MM.1S (cell line): ENCODE measurements around the gene CDCP2.
A peak's percentile ranks its signal among the peaks of the same experiment; 100 is the strongest.

Source experiments
- DNase-seq: peaks from one replicate; pipeline ENCODE4 v3.0.0-alpha.2; 2015
- H2AFZ ChIP-seq: fragments of 300-600 bp; sonication (generic); 2 replicates; pipeline ENCODE4 v1.6.0; 2016; ENCODE audit warnings: antibody characterized with exemption, low read length
- H3F3A ChIP-seq: fragments of 300-600 bp; sonication (generic); 2 replicates; pipeline ENCODE4 v1.6.1; 2016; ENCODE audit warnings: mild to moderate bottlenecking, antibody characterized with exemption, low read length, moderate library complexity, mixed read lengths; ENCODE audit not compliant: insufficient read depth
- H3K27ac ChIP-seq: fragments of 300-600 bp; sonication (generic); 2 replicates; pipeline ENCODE4 v1.5.1; 2016; ENCODE audit warnings: mild to moderate bottlenecking, low read length
- H3K27me3 ChIP-seq: fragments of 300-600 bp; sonication (generic); replicated peaks from 2 replicates; pipeline ENCODE4 v1.6.0; 2016; ENCODE audit warnings: low read length; ENCODE audit not compliant: insufficient read depth
- H3K36me3 ChIP-seq: fragments of 300-600 bp; sonication (generic); replicated peaks from 2 replicates; pipeline ENCODE4 v1.6.1; 2016; ENCODE audit warnings: mild to moderate bottlenecking, low read length, mixed read lengths; ENCODE audit not compliant: insufficient read depth
- H3K4me1 ChIP-seq: fragments of 300-600 bp; sonication (generic); 2 replicates; pipeline ENCODE4 v1.6.1; 2016; ENCODE audit warnings: low read length, mixed read lengths
- H3K4me2 ChIP-seq: fragments of 300-600 bp; sonication (generic); 2 replicates; pipeline ENCODE4 v1.6.0; 2016; ENCODE audit warnings: low read depth, low read length
- H3K4me3 ChIP-seq: fragments of 300-600 bp; sonication (generic); 2 replicates; pipeline ENCODE4 v1.5.1; 2016; ENCODE audit warnings: low read length, mixed read lengths
- H3K79me2 ChIP-seq: fragments of 300-600 bp; sonication (generic); 2 replicates; pipeline ENCODE4 v1.6.1; 2016; ENCODE audit warnings: mixed run types, low read length, mixed read lengths
- H3K9ac ChIP-seq: fragments of 300-600 bp; sonication (generic); 2 replicates; pipeline ENCODE4 v1.6.1; 2016; ENCODE audit warnings: low read length, mixed read lengths
- H3K9me2 ChIP-seq: fragments of 300-600 bp; sonication (generic); replicated peaks from 2 replicates; pipeline ENCODE4 v1.6.1; 2016; ENCODE audit warnings: mild to moderate bottlenecking, low read length, mixed read lengths; ENCODE audit not compliant: insufficient read depth
- H3K9me3 ChIP-seq: fragments of 300-600 bp; sonication (generic); replicated peaks from 2 replicates; pipeline ENCODE4 v1.6.1; 2016; ENCODE audit warnings: mild to moderate bottlenecking, low read length, mixed read lengths; ENCODE audit not compliant: insufficient read depth
- H4K20me1 ChIP-seq: fragments of 300-600 bp; sonication (generic); 2 replicates; pipeline ENCODE4 v1.6.1; 2016; ENCODE audit warnings: mild to moderate bottlenecking, low read length, moderate library complexity, mixed read lengths; ENCODE audit not compliant: insufficient read depth
- EZH2 ChIP-seq: fragments of 300-600 bp; sonication (generic); optimal IDR thresholded peaks from 2 replicates; pipeline ENCODE3; 2017; ENCODE audit warnings: low read depth, mild to moderate bottlenecking, antibody characterized with exemption, low read length, mixed read lengths
- EZH2phosphoT487 ChIP-seq: fragments of 300-600 bp; sonication (generic); IDR thresholded peaks from 2 replicates; pipeline ENCODE4 v1.6.1; 2018; ENCODE audit warnings: antibody characterized with exemption, low read length
- TF ChIP-seq, protein P1 (sequence below): fragments of 300-600 bp; sonication (generic); IDR thresholded peaks from 2 replicates; pipeline ENCODE4 v1.5.1; 2016; ENCODE audit warnings: antibody characterized with exemption, low read length, mixed read lengths

The CDCP2 gene

DNA sequence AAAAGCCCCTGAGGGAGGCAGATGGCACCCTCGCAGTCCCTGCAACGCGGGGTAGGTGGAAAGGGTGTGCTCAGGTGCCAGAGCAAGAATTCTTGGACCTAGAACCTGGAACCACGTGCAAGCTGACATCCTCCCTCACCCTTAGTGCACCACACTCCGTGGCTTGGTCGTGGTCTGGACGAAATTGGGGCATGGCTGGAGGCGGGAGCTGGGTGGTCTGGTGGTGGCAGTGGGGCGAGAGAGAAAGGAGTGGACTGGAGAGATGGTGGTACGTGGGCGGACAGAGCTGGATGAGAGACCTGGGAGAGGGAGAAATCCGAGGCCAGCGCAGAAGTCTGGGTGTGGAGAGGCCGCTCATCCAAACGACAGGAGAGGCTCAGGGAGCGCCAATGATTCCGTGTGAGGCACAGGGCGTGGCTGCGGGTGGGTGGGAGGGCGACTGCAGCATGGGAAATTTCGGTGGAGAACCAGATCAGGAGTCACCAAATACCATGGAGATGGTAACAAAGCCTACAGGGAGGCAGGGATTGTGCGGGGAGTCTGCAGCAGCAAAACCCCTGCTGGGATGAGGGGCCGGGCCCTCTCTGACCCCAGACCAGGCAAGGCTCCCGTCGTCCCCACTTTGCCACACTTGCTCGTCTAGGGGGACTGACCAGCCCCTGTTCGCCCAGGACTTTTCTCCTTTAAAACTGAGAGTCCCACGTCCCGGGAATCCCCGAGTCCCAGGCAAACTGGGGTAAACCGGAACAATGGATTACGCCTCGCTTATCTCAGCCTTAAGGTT is 31.9 kb downstream of the CDCP2 start:
- no peaks in the 10 kb centered on the region for H3K36me3 ChIP-seq
- no peak for DNase-seq
- no peaks in the 10 kb centered on the region for H4K20me1 ChIP-seq
- H3K27me3 ChIP-seq: no peaks in the 10 kb centered on the region
- no peak overlapping the region for H3K27ac ChIP-seq
- TF ChIP-seq, protein P1, sequence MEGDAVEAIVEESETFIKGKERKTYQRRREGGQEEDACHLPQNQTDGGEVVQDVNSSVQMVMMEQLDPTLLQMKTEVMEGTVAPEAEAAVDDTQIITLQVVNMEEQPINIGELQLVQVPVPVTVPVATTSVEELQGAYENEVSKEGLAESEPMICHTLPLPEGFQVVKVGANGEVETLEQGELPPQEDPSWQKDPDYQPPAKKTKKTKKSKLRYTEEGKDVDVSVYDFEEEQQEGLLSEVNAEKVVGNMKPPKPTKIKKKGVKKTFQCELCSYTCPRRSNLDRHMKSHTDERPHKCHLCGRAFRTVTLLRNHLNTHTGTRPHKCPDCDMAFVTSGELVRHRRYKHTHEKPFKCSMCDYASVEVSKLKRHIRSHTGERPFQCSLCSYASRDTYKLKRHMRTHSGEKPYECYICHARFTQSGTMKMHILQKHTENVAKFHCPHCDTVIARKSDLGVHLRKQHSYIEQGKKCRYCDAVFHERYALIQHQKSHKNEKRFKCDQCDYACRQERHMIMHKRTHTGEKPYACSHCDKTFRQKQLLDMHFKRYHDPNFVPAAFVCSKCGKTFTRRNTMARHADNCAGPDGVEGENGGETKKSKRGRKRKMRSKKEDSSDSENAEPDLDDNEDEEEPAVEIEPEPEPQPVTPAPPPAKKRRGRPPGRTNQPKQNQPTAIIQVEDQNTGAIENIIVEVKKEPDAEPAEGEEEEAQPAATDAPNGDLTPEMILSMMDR: no peak
- TF ChIP-seq EZH2 (no peak), EZH2phosphoT487 (no peak)
- no peak overlapping the region for H3K9ac ChIP-seq
- 0 out of 2 replicates have a peak overlapping the region, but pooled peaks have one; percentile 27 for H3K4me3 ChIP-seq
- peak overlapping the region; percentile 65 for H2AFZ ChIP-seq
- H3K4me1 ChIP-seq: peaks cover 11% of the 10 kb centered on the region
- no peaks in the 10 kb centered on the region for H3K79me2 ChIP-seq
- H3K9me3 ChIP-seq: no peaks in the 10 kb centered on the region
- H3K4me2 ChIP-seq: peak overlapping the region; percentile 45
- no peaks in the 10 kb centered on the region for H3K9me2 ChIP-seq
- H3F3A ChIP-seq: no peaks in the 10 kb centered on the region

DNA sequence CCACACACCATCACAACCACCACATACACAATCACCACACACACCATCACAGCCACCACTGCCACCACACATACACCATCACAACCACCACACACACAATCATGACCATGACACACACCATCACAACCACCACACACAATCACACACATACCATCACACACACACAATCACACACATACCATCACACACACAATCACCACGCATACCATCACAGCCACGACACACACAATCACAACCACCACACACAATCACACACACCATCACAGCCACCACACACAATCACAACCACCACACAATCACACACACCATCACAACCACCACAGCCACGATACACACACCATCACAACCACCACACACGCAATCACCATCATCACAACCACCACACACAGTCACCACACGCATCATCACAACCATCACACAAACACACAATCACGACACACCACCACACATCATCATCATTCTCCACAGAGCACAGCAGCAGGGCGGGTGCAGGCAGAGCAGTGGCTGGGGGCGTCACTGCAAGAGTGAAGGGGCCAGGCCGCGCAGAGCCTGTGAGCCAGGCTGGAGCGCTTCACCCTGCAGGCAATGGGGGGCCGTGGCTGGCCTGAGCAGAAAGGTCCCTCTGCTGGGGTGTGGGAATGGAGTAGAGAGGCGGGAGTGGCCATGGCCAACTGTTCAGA is 32.6 kb downstream of the CDCP2 start:
- Histone ChIP-seq H4K20me1 (no peaks in the 10 kb centered on the region), H3K9me2 (no peaks in the 10 kb centered on the region), H3K9ac (no peak overlapping the region), H3K9me3 (no peaks in the 10 kb centered on the region), H2AFZ (no peak overlapping the region), H3K36me3 (no peaks in the 10 kb centered on the region), H3K4me1 (peaks cover 11% of the 10 kb centered on the region), H3K79me2 (no peaks in the 10 kb centered on the region), H3K4me2 (no peak overlapping the region), H3K27me3 (no peaks in the 10 kb centered on the region), H3F3A (no peaks in the 10 kb centered on the region), H3K4me3 (no peak overlapping the region), H3K27ac (no peak overlapping the region)
- no peak for DNase-seq
- TF ChIP-seq EZH2phosphoT487: no peak
- TF ChIP-seq, protein P1: no peak
- no peak for TF ChIP-seq EZH2

DNA sequence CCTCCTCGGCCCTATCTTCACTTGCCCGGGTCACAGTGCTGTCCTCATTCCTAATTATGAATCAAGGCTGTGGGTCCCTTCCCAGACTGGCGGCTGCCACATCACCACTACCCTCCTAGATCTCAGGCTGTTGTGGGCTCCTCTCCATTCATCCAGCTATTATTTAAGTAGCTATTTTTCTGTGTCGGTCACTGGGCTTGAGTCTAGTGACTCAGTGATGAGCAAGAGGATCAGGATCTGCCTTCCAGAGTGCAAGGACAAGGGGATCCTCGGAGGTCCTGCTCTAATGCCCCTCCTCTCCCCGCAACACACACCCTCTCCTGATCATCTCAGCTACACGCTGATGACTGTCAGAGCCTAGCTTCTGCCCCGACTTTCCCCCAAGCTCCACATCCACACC is 34.1 kb downstream of the CDCP2 start:
- TF ChIP-seq EZH2 (no peak), EZH2phosphoT487 (no peak)
- TF ChIP-seq, protein P1: no peak
- no peak overlapping the region for H3K27ac ChIP-seq
- no peaks in the 10 kb centered on the region for H3K9me3 ChIP-seq
- no peak for DNase-seq
- 0 out of 2 replicates have a peak, but pooled peaks cover 4% of the 10 kb centered on the region for H3K4me1 ChIP-seq
- no peak overlapping the region for H3K4me3 ChIP-seq
- no peak overlapping the region for H3K4me2 ChIP-seq
- no peaks in the 10 kb centered on the region for H3K27me3 ChIP-seq
- H2AFZ ChIP-seq: no peak overlapping the region
- H3K79me2 ChIP-seq: no peaks in the 10 kb centered on the region
- no peaks in the 10 kb centered on the region for H3K9me2 ChIP-seq
- H3K36me3 ChIP-seq: no peaks in the 10 kb centered on the region
- no peaks in the 10 kb centered on the region for H3F3A ChIP-seq
- H3K9ac ChIP-seq: no peak overlapping the region
- H4K20me1 ChIP-seq: no peaks in the 10 kb centered on the region
